IPS-18c (cell line): ENCODE measurements around the gene LIPE.
A peak's percentile ranks its signal among the peaks of the same experiment; 100 is the strongest.

ENCODE experiments used
- H3K4me3 ChIP-seq: 2 replicates; pipeline ENCODE4 v1.7.0; 2013; ENCODE audit warnings: low read depth, mild to moderate bottlenecking, low read length, moderate library complexity; ENCODE audit not compliant: insufficient read depth
- H3K9me3 ChIP-seq: one replicate; pipeline ENCODE4 v1.6.1; 2013; ENCODE audit warnings: mild to moderate bottlenecking, low read length, moderate library complexity; ENCODE audit not compliant: control insufficient read depth, insufficient read depth

LIPE gene

GRCh38 chr19:42402376-42403116 is 24.6 kb downstream of the LIPE start:
- Histone ChIP-seq H3K9me3 (no peaks in the 10 kb centered on the region), H3K4me3 (peak overlapping the region; percentile 81)

DNA sequence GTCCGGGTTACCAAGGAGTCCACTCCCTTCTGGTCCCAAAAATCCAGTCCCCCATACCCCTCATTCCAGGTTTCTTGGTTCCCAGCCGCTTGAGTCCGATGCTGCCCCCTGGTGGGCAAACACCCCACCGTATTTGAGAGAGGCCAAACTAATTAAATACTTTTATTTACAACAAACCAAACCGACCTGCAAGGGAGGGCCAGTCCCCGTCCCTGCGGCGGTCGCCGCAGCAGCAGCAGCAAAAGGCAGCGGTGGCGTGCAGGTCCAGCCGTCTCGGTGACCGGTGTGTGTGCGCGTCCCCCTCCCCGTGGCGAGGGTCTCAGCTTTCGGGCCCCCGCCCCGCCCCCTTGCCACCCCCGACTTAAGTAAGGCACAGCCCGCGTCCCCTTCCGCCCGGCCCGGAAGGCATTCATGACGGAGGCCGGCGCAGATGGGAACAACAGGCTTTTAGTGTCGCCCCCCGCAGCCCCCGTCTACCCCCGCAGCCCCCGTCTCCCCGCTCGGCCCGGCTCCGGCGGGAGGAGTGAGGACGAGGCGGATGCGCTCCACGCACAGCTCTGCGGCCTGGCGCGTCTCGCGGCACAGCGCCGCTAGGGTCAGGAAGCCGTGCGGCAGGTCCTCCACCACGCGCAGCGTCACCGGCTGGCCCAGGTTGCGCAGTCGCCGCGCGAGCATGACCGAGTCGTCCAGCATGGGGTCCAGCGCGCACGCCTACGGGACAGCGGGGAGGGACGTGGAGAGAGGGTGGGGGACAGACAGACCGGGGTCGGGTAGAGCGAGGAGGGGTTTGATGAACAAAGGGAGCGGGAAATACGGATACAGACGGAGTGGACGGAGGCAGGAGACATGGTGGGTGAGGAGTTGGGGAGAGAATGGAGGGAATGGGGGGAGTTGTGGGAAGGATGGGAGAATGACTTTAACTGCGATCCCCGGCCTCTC is 25.6 kb downstream of the LIPE start:
- Histone ChIP-seq H3K4me3 (peak overlapping the region; percentile 81), H3K9me3 (no peaks in the 10 kb centered on the region)

- no peak overlapping the region for H3K4me3 ChIP-seq
- H3K9me3 ChIP-seq: no peaks in the 10 kb centered on the region
These were observed 26.8 kb downstream of the LIPE start for GRCh38 chr19:42400404-42400803.

- H3K9me3 ChIP-seq: no peaks in the 10 kb centered on the region
- H3K4me3 ChIP-seq: peak overlapping the region; percentile 78
These were observed 29.7 kb downstream of the LIPE start for GRCh38 chr19:42397263-42398166.

- Histone ChIP-seq H3K4me3 (peak overlapping the region; percentile 78), H3K9me3 (no peaks in the 10 kb centered on the region)
These were observed 30.6 kb downstream of the LIPE start for GRCh38 chr19:42396381-42397262.

DNA sequence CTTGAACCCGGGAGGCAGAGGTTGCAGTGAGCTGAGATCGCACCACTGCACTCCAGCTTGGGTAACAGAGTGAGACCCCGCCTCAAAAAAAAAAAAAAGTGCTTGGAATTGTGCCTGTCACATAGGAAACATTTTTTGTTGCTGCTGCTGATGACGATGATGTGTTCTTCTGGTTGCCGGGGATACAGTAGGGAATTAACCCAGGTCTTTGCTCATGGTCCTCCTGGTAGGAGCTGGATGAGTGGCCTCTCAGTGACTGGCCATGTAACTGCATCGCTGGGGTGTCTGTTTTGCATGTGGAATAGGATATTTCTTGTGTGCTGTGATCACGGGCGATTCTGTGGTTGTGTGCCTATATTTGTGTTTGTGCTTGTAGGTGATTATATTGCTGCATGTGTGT is 32.4 kb downstream of the LIPE start:
- Histone ChIP-seq H3K9me3 (no peaks in the 10 kb centered on the region), H3K4me3 (no peak overlapping the region)

DNA sequence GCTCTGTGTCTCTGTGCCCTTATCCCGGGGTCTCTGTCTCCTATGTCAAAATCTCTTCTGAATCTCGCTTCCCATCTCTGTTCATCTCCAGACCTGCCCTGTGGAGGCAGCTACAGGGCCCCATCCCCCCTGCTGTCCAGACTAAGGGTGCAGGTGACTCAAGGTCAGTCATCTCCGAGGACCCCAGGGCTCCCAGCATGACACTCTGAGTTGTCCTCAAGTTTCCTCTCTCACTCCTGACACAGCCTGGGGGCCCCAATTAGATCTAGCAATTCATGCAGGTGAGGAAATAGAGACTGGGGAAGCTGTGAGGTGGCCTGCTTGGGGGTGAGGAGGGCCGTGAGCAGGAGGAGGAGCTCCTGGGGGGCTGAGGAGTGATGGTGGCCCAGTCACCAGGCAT is 35.0 kb downstream of the LIPE start:
- H3K4me3 ChIP-seq: no peak overlapping the region

GRCh38 chr19:42389899-42390298 is 37.3 kb downstream of the LIPE start, which contains the start of gene CNFN:
TSS of gene CNFN (minus strand) at chr19:42390297. CDS start at chr19:42389037, 1,260 bp downstream.
- Histone ChIP-seq H3K9me3 (no peaks in the 10 kb centered on the region), H3K4me3 (no peak within 1 kb of the TSS)

More for the DNA sequence above, 35.0 kb downstream of the LIPE start:
- no peaks in the 10 kb centered on the region for H3K9me3 ChIP-seq

- H3K4me3 ChIP-seq: no peak overlapping the region
- H3K9me3 ChIP-seq: no peaks in the 10 kb centered on the region
These were observed 38.2 kb downstream of the LIPE start for GRCh38 chr19:42388851-42389489.

GRCh38 chr19:42386974-42387707 is 40.0 kb downstream of the LIPE start:
- Histone ChIP-seq H3K9me3 (no peaks in the 10 kb centered on the region), H3K4me3 (peak overlapping the region; percentile 84)

DNA sequence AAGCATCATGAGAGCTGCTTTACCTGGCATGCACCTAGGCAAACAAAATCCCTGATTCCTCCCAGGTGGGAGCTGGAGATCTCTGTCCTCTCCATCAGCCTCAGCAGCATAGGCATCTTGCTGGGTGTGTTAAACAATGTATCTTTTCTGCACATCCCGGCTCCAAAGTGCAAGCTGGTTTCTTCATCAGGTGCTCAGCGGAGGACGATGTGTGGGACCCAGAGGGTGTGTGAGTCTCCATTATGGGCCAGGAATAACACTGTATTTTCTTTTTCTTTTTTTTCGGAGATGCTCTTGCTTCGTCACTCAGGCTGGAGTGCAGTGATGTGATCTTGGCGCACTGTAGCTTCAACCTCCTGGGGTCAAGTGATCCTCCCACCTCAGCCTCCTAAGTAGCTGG is 47.0 kb downstream of the LIPE start:
- Histone ChIP-seq H3K4me3 (no peak overlapping the region), H3K9me3 (no peaks in the 10 kb centered on the region)

GRCh38 chr19:42378225-42379215 is 48.7 kb downstream of the LIPE start:
- H3K4me3 ChIP-seq: no peak overlapping the region
- no peaks in the 10 kb centered on the region for H3K9me3 ChIP-seq

GRCh38 chr19:42376177-42376555 is 51.0 kb downstream of the LIPE start:
- Histone ChIP-seq H3K4me3 (no peak overlapping the region), H3K9me3 (no peaks in the 10 kb centered on the region)

- H3K9me3 ChIP-seq: no peaks in the 10 kb centered on the region
- H3K4me3 ChIP-seq: no peak overlapping the region
These were observed 51.6 kb downstream of the LIPE start for GRCh38 chr19:42375415-42376176.
